Measurements from ENCODE around the gene UFL1. TPM values are rescaled to one million over a fixed set of nuclear protein-coding genes. Genes with fewer than 3 reads are reported as not detected.
"Not testable (repeated sequence)": the region's sequence is repeated elsewhere in the genome, so short reads cannot be mapped to it uniquely, and the experiment has no call there.

The UFL1 gene
- total RNA-seq, 1 donor = 41.0 TPM

GRCh38 chr6:96537726-96538125 is 16.1 kb downstream of the UFL1 start:
- H3K4me3 ChIP-seq (ENCODE audit: low read depth, low read length) = no peak overlapping the region
- TF ChIP-seq CTCF (IDR thresholded peaks at IDR 0.05; ENCODE audit: insufficient read depth, low read depth, low read length) = no peak
- DNase-seq (ENCODE audit: low read depth) = no peak

GRCh38 chr6:96542702-96543101 is 21.1 kb downstream of the UFL1 start:
- no peak overlapping the region for H3K4me3 ChIP-seq (ENCODE audit: low read depth, low read length)
- peak; percentile 34 for TF ChIP-seq CTCF (IDR thresholded peaks at IDR 0.05; ENCODE audit: insufficient read depth, low read depth, low read length)
- peak; percentile 10 for DNase-seq (ENCODE audit: low read depth)

- no peak overlapping the region for H3K4me3 ChIP-seq (ENCODE audit: low read depth, low read length)
- no peak for DNase-seq (ENCODE audit: low read depth)
- TF ChIP-seq CTCF (IDR thresholded peaks at IDR 0.05; ENCODE audit: insufficient read depth, low read depth, low read length) = no peak
Measured at GRCh38 chr6:96545882-96546281, 24.3 kb downstream of the UFL1 start.

- no peak for DNase-seq (ENCODE audit: low read depth)
- no peak overlapping the region for H3K4me3 ChIP-seq (ENCODE audit: low read depth, low read length)
- TF ChIP-seq CTCF (IDR thresholded peaks at IDR 0.05; ENCODE audit: insufficient read depth, low read depth, low read length) = no peak
Measured at GRCh38 chr6:96547654-96548053, 26.0 kb downstream of the UFL1 start.

- no peak for DNase-seq (ENCODE audit: low read depth)
- no peak overlapping the region for H3K4me3 ChIP-seq (ENCODE audit: low read depth, low read length)
- TF ChIP-seq CTCF (IDR thresholded peaks at IDR 0.05; ENCODE audit: insufficient read depth, low read depth, low read length) = no peak
Measured at GRCh38 chr6:96554558-96554957, 33.0 kb downstream of the UFL1 start.

- not testable (repeated sequence) for DNase-seq (ENCODE audit: low read depth)
Measured at GRCh38 chr6:96559740-96560139, 38.1 kb downstream of the UFL1 start.

GRCh38 chr6:96562886-96563285 is 41.3 kb downstream of the UFL1 start, which contains the start of gene FHL5:
FHL5 (plus strand) TSS chr6:96563128; CDS start chr6:96603614, 40,486 bp downstream.
- peak; percentile 2 for DNase-seq (ENCODE audit: low read depth)
- H3K4me3 ChIP-seq (ENCODE audit: low read depth, low read length) = no peak within 1 kb of the TSS
- no peak for TF ChIP-seq CTCF (IDR thresholded peaks at IDR 0.05; ENCODE audit: insufficient read depth, low read depth, low read length)

More at GRCh38 chr6:96559740-96560139, 38.1 kb downstream of the UFL1 start:
- not testable (repeated sequence) for H3K4me3 ChIP-seq (ENCODE audit: low read depth, low read length)

Measured in fibroblast of villous mesenchyme (primary cell).